Endothelial cell of umbilical vein (primary cell): ENCODE results near the gene PRRX1.

ENCODE experiments used
- EZH2 ChIP-seq: IDR thresholded peaks from 2 replicates; pipeline ENCODE4 v1.6.1; 2012; ENCODE audit warnings: borderline replicate concordance, low read depth, mild to moderate bottlenecking, moderate library complexity, low read length, inconsistent platforms; ENCODE audit not compliant: severe bottlenecking
- POLR2A ChIP-seq: IDR thresholded peaks from 2 replicates; pipeline ENCODE4 v1.6.1; 2012; ENCODE audit warnings: low read depth, mild to moderate bottlenecking, control low read depth, low read length
- POLR2AphosphoS5 ChIP-seq: IDR thresholded peaks from 2 replicates; pipeline ENCODE4 v1.6.1; 2012; ENCODE audit warnings: low read depth, mild to moderate bottlenecking, control low read depth, low read length, moderate library complexity; ENCODE audit not compliant: insufficient read depth
- TF ChIP-seq, protein P1 (sequence below), 2 donors: IDR thresholded peaks; 1 replicate in 1 of 2; 2 replicates in 1 of 2; pipeline ENCODE4 v1.5.1; 2011; ENCODE audit warnings: low read length in 2 of 2, mild to moderate bottlenecking in 2 of 2, moderate library complexity in 2 of 2, control low read depth in 1 of 2, inconsistent platforms in 1 of 2, low read depth in 1 of 2; ENCODE audit not compliant: insufficient read depth in 1 of 2; ENCODE audit errors: extremely low read depth in 1 of 2

DNA sequence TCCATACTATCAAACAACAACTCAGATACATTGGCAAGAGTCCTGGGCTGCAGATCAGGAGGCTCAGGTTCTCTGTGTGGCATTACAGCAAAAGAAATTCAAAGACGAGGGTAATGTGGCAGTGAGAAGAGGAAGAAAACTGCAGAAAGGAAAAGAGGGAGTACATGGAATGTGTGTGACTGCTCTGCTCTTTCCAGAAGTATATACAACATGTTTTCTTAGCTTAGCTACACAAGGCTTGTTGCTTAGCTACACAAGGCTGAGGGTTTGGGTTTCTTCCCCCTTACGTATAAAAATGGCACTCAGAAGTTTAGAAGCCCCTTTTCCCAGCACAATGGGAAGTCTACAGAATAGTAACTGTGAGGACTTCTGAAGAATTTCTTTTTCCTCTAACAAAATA is 86.0 kb downstream of the PRRX1 start:
- TF ChIP-seq EZH2 (no peak), POLR2AphosphoS5 (no peak), POLR2A (no peak)
- TF ChIP-seq, protein P1, sequence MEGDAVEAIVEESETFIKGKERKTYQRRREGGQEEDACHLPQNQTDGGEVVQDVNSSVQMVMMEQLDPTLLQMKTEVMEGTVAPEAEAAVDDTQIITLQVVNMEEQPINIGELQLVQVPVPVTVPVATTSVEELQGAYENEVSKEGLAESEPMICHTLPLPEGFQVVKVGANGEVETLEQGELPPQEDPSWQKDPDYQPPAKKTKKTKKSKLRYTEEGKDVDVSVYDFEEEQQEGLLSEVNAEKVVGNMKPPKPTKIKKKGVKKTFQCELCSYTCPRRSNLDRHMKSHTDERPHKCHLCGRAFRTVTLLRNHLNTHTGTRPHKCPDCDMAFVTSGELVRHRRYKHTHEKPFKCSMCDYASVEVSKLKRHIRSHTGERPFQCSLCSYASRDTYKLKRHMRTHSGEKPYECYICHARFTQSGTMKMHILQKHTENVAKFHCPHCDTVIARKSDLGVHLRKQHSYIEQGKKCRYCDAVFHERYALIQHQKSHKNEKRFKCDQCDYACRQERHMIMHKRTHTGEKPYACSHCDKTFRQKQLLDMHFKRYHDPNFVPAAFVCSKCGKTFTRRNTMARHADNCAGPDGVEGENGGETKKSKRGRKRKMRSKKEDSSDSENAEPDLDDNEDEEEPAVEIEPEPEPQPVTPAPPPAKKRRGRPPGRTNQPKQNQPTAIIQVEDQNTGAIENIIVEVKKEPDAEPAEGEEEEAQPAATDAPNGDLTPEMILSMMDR (IDR thresholded peaks at IDR 0.05; ENCODE audit: extremely low read depth in 1 of 2, insufficient read depth in 1 of 2, low read depth in 1 of 2, low read length in 2 of 2): no peak
